Measurements from ENCODE around the gene NANOGP8. TPM values are rescaled to one million over a fixed set of nuclear protein-coding genes. Genes with fewer than 3 reads are reported as not detected.
"Not testable (repeated sequence)": the region's sequence is repeated elsewhere in the genome, so short reads cannot be mapped to it uniquely, and the experiment has no call there.

NANOGP8 gene
- total RNA-seq: 1 to 10 TPM in 1 of 2 donors, not detected in 1; 1.6 TPM

- WGBS, 2 donors: 60 to 65% methylated on average over 8 of the region's 8 CpGs
- ATAC-seq; H3K4me3 ChIP-seq; intact Hi-C loops (cut with DNase I); H3K4me1 ChIP-seq; H3K27me3 ChIP-seq; H3K9me3 ChIP-seq; H3K27ac ChIP-seq; H3K36me3 ChIP-seq (replicated peaks in 1 of 2; ENCODE audit: insufficient read depth in 1 of 2, low read depth in 2 of 2); DNase-seq: not testable (repeated sequence)
These were observed at the start of gene NANOGP8 for GRCh38 chr15:35085176-35085919. Gene NANOGP8 (minus strand): TSS chr15:35085295. CDS start chr15:35085110, 185 bp downstream.

GRCh38 chr15:35134299-35134698 lies 49.2 kb upstream of the NANOGP8 start:
- no peaks in the 10 kb centered on the region for H3K27me3 ChIP-seq
- no peak for DNase-seq
- ATAC-seq: no peak
- H3K4me1 ChIP-seq: no peaks in the 10 kb centered on the region
- WGBS, 2 donors: 90 to 94% methylated on average over 1 of the region's 1 CpG
- intact Hi-C loops (cut with DNase I): no loop called here
- H3K9me3 ChIP-seq: no peaks in the 10 kb centered on the region
- no peak overlapping the region for H3K27ac ChIP-seq
- no peak overlapping the region for H3K4me3 ChIP-seq
- TF ChIP-seq CTCF (IDR thresholded peaks at IDR 0.05) (no peak), POLR2A (IDR thresholded peaks at IDR 0.05) (no peak)
- no peaks in the 10 kb centered on the region for H3K36me3 ChIP-seq (replicated peaks in 1 of 2; ENCODE audit: insufficient read depth in 1 of 2, low read depth in 2 of 2)

- Histone ChIP-seq H3K4me1 (no peaks in the 10 kb centered on the region), H3K36me3 (replicated peaks in 1 of 2; ENCODE audit: insufficient read depth in 1 of 2, low read depth in 2 of 2) (no peaks in the 10 kb centered on the region), H3K9me3 (no peaks in the 10 kb centered on the region), H3K27me3 (no peaks in the 10 kb centered on the region), H3K4me3 (no peak overlapping the region), H3K27ac (no peak overlapping the region)
- WGBS, 2 donors: 76 to 82% methylated on average over 1 of the region's 1 CpG
- TF ChIP-seq POLR2A (IDR thresholded peaks at IDR 0.05) (no peak), CTCF (IDR thresholded peaks at IDR 0.05) (no peak)
- DNase-seq (no peak), ATAC-seq (no peak)
- intact Hi-C loops (cut with DNase I): no loop called here
These were observed 45.1 kb upstream of the NANOGP8 start for GRCh38 chr15:35130245-35130644.

- intact Hi-C loops (cut with DNase I): no loop called here
- 86 to 91% methylated on average over 4 of the region's 4 CpGs for WGBS, 2 donors
These were observed 44.3 kb upstream of the NANOGP8 start for GRCh38 chr15:35129361-35129760.

GRCh38 chr15:35127717-35128116 lies 42.6 kb upstream of the NANOGP8 start:
- ATAC-seq (no peak), DNase-seq (no peak)
- 88 to 89% methylated on average over 1 of the region's 1 CpG for WGBS, 2 donors
- TF ChIP-seq POLR2A (IDR thresholded peaks at IDR 0.05) (no peak), CTCF (IDR thresholded peaks at IDR 0.05) (no peak)
- H3K4me1 ChIP-seq: no peaks in the 10 kb centered on the region
- H3K36me3 ChIP-seq (replicated peaks in 1 of 2; ENCODE audit: insufficient read depth in 1 of 2, low read depth in 2 of 2): no peaks in the 10 kb centered on the region
- intact Hi-C loops (cut with DNase I): no loop called here
- no peaks in the 10 kb centered on the region for H3K27me3 ChIP-seq
- no peak overlapping the region for H3K27ac ChIP-seq
- no peaks in the 10 kb centered on the region for H3K9me3 ChIP-seq
- H3K4me3 ChIP-seq: no peak overlapping the region

More at GRCh38 chr15:35129361-35129760, 44.3 kb upstream of the NANOGP8 start:
- Histone ChIP-seq H3K4me1 (no peaks in the 10 kb centered on the region), H3K27me3 (no peaks in the 10 kb centered on the region), H3K4me3 (no peak overlapping the region), H3K27ac (no peak overlapping the region), H3K9me3 (no peaks in the 10 kb centered on the region), H3K36me3 (replicated peaks in 1 of 2; ENCODE audit: insufficient read depth in 1 of 2, low read depth in 2 of 2) (no peaks in the 10 kb centered on the region)
- no peak for ATAC-seq
- TF ChIP-seq CTCF (IDR thresholded peaks at IDR 0.05): no peak
- no peak for TF ChIP-seq POLR2A (IDR thresholded peaks at IDR 0.05)
- no peak for DNase-seq

All from body of pancreas (tissue), 4 donors.